Mammary epithelial cell (primary cell): ENCODE data around the gene KRTAP10-4.

Experiments used
- EZH2 ChIP-seq: IDR thresholded peaks from 2 replicates; pipeline ENCODE4 v1.6.1; 2012; ENCODE audit warnings: low read length, inconsistent platforms, borderline replicate concordance
- TF ChIP-seq, protein P1 (sequence below), 2 donors: IDR thresholded peaks in 1 of 2; conservative IDR thresholded peaks in 1 of 2; 2 replicates each; pipeline ENCODE4 v1.5.1; 2011 to 2012; ENCODE audit warnings: inconsistent platforms in 2 of 2, low read length in 2 of 2, mild to moderate bottlenecking in 2 of 2, control low read depth in 1 of 2, low read depth in 1 of 2; ENCODE audit not compliant: insufficient read depth in 1 of 2; ENCODE audit errors: extremely low read depth in 1 of 2

DNA sequence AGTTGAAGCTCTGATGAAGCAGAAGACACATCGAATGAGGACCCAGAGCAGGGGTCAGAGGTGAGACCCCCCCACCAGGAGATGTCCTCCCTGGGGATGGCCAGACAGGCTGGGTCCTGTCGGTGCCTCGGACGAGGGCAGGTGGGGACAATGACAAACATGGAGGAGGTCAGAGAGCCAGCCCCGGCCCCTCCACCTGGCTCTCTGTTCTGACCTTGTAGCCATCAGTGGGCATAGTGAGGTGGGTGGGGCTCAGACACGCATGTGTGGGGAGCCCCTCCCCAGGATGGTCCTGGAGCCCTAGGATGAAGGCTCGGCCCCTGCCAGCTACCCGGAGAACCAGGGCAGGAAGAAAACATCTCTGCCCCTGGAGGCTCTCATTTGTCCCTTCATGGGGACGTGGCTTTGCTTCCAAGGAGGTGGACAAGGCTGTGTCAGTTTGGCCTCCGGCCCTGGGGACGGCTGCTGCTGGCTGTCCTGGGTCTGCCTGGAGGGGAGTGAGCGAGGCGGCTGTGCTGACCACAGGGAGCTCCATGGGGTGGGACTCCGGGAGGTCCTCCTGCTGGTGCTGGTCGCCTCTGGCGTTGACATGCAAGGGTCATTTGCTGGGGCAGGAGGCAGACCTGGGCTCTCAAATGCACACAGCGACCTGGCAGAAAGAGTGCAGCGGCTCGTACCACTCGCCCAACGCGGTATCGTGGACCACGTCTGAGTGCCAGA, 16.2 kb downstream of the KRTAP10-4 start:
- TF ChIP-seq, protein P1, sequence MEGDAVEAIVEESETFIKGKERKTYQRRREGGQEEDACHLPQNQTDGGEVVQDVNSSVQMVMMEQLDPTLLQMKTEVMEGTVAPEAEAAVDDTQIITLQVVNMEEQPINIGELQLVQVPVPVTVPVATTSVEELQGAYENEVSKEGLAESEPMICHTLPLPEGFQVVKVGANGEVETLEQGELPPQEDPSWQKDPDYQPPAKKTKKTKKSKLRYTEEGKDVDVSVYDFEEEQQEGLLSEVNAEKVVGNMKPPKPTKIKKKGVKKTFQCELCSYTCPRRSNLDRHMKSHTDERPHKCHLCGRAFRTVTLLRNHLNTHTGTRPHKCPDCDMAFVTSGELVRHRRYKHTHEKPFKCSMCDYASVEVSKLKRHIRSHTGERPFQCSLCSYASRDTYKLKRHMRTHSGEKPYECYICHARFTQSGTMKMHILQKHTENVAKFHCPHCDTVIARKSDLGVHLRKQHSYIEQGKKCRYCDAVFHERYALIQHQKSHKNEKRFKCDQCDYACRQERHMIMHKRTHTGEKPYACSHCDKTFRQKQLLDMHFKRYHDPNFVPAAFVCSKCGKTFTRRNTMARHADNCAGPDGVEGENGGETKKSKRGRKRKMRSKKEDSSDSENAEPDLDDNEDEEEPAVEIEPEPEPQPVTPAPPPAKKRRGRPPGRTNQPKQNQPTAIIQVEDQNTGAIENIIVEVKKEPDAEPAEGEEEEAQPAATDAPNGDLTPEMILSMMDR (conservative IDR thresholded peaks at IDR 0.05 in 1 of 2, IDR thresholded peaks at IDR 0.05 in 1 of 2; ENCODE audit: extremely low read depth in 1 of 2, insufficient read depth in 1 of 2, low read depth in 1 of 2, low read length in 2 of 2) = no peak
- no peak for TF ChIP-seq EZH2
